Measurements from ENCODE around the gene GALNT14. TPM values are rescaled to one million over a fixed set of nuclear protein-coding genes. Genes with fewer than 3 reads are reported as not detected.

The GALNT14 gene
- total RNA-seq, 1 donor from 2014 or later, result 2.1 TPM

GRCh38 chr2:31176742-31177141 is 38.5 kb upstream of the GALNT14 start:
- Histone ChIP-seq H3K4me3 (ENCODE audit: insufficient read depth, low read depth, low read length) (no peak overlapping the region), H3K9me3 (ENCODE audit: insufficient read depth, low read depth, low read length) (no peaks in the 10 kb centered on the region), H3K4me1 (ENCODE audit: insufficient read depth, low read length) (no peaks in the 10 kb centered on the region), H4K20me1 (ENCODE audit: insufficient read depth, low read length) (no peaks in the 10 kb centered on the region), H3K79me2 (ENCODE audit: insufficient read depth, low read length) (no peaks in the 10 kb centered on the region), H3K36me3 (ENCODE audit: insufficient read depth, low read length) (no peaks in the 10 kb centered on the region), H3K27ac (ENCODE audit: low read depth, low read length) (no peak overlapping the region), H3K27me3 (ENCODE audit: insufficient read depth, low read length) (peaks cover 4% of the 10 kb centered on the region), H3K4me2 (ENCODE audit: low read length) (no peak overlapping the region), H3K9ac (ENCODE audit: low read length) (no peak overlapping the region), H2AFZ (ENCODE audit: low read depth, low read length) (no peak overlapping the region)
- FAIRE-seq (no peak), DNase-seq (ENCODE audit: low read depth) (no peak)
- Mint-ChIP-seq H3K27ac (ENCODE audit: unreplicated experiment) (no peak overlapping the region), H3K9me3 (ENCODE audit: unreplicated experiment) (no peaks in the 10 kb centered on the region), H3K4me3 (ENCODE audit: unreplicated experiment) (no peak overlapping the region), H3K4me1 (ENCODE audit: low read depth, unreplicated experiment) (no peaks in the 10 kb centered on the region), H3K27me3 (ENCODE audit: low read depth, unreplicated experiment) (peaks cover 45% of the 10 kb centered on the region), H3K36me3 (ENCODE audit: low read depth, unreplicated experiment) (no peaks in the 10 kb centered on the region)
- no peak for TF ChIP-seq CTCF (IDR thresholded peaks at IDR 0.05; ENCODE audit: insufficient read depth, low read depth, low read length)

GRCh38 chr2:31171142-31171541 is 32.9 kb upstream of the GALNT14 start:
- DNase-seq (ENCODE audit: low read depth) (no peak), FAIRE-seq (no peak)
- Histone ChIP-seq H3K27ac (ENCODE audit: low read depth, low read length) (no peak overlapping the region), H3K4me1 (ENCODE audit: insufficient read depth, low read length) (no peaks in the 10 kb centered on the region), H2AFZ (ENCODE audit: low read depth, low read length) (no peak overlapping the region), H3K9me3 (ENCODE audit: insufficient read depth, low read depth, low read length) (no peaks in the 10 kb centered on the region), H3K36me3 (ENCODE audit: insufficient read depth, low read length) (no peaks in the 10 kb centered on the region), H3K4me2 (ENCODE audit: low read length) (no peak overlapping the region), H3K27me3 (ENCODE audit: insufficient read depth, low read length) (peaks cover 4% of the 10 kb centered on the region), H3K4me3 (ENCODE audit: insufficient read depth, low read depth, low read length) (no peak overlapping the region), H3K9ac (ENCODE audit: low read length) (no peak overlapping the region), H4K20me1 (ENCODE audit: insufficient read depth, low read length) (no peaks in the 10 kb centered on the region), H3K79me2 (ENCODE audit: insufficient read depth, low read length) (no peaks in the 10 kb centered on the region)
- Mint-ChIP-seq H3K36me3 (ENCODE audit: low read depth, unreplicated experiment) (no peaks in the 10 kb centered on the region), H3K9me3 (ENCODE audit: unreplicated experiment) (no peaks in the 10 kb centered on the region), H3K27me3 (ENCODE audit: low read depth, unreplicated experiment) (peaks cover 46% of the 10 kb centered on the region), H3K4me3 (ENCODE audit: unreplicated experiment) (no peak overlapping the region), H3K4me1 (ENCODE audit: low read depth, unreplicated experiment) (peaks cover 5% of the 10 kb centered on the region), H3K27ac (ENCODE audit: unreplicated experiment) (no peak overlapping the region)
- no peak for TF ChIP-seq CTCF (IDR thresholded peaks at IDR 0.05; ENCODE audit: insufficient read depth, low read depth, low read length)
- no peak for TF ChIP-seq EZH2 (IDR thresholded peaks at IDR 0.05; ENCODE audit: insufficient read depth, low read length)

GRCh38 chr2:31170071-31170698 is 31.9 kb upstream of the GALNT14 start:
- Histone ChIP-seq H3K27ac (ENCODE audit: low read depth, low read length) (no peak overlapping the region), H3K4me1 (ENCODE audit: insufficient read depth, low read length) (no peaks in the 10 kb centered on the region), H3K9me3 (ENCODE audit: insufficient read depth, low read depth, low read length) (no peaks in the 10 kb centered on the region), H3K27me3 (ENCODE audit: insufficient read depth, low read length) (peaks cover 4% of the 10 kb centered on the region), H3K9ac (ENCODE audit: low read length) (no peak overlapping the region), H3K36me3 (ENCODE audit: insufficient read depth, low read length) (no peaks in the 10 kb centered on the region), H2AFZ (ENCODE audit: low read depth, low read length) (no peak overlapping the region), H4K20me1 (ENCODE audit: insufficient read depth, low read length) (no peaks in the 10 kb centered on the region), H3K4me2 (ENCODE audit: low read length) (no peak overlapping the region), H3K4me3 (ENCODE audit: insufficient read depth, low read depth, low read length) (no peak overlapping the region), H3K79me2 (ENCODE audit: insufficient read depth, low read length) (no peaks in the 10 kb centered on the region)
- peak; percentile 39 for FAIRE-seq
- H3K27me3 Mint-ChIP-seq (ENCODE audit: low read depth, unreplicated experiment), result peaks cover 48% of the 10 kb centered on the region
- no peak overlapping the region for H3K4me3 Mint-ChIP-seq (ENCODE audit: unreplicated experiment)
- no peaks in the 10 kb centered on the region for H3K36me3 Mint-ChIP-seq (ENCODE audit: low read depth, unreplicated experiment)
- no peak overlapping the region for H3K27ac Mint-ChIP-seq (ENCODE audit: unreplicated experiment)
- H3K9me3 Mint-ChIP-seq (ENCODE audit: unreplicated experiment), result no peaks in the 10 kb centered on the region
- peak; percentile 89 for TF ChIP-seq CTCF (IDR thresholded peaks at IDR 0.05; ENCODE audit: insufficient read depth, low read depth, low read length)
- no peak for TF ChIP-seq EZH2 (IDR thresholded peaks at IDR 0.05; ENCODE audit: insufficient read depth, low read length)
- DNase-seq (ENCODE audit: low read depth), result peak; percentile 29
- peaks cover 5% of the 10 kb centered on the region for H3K4me1 Mint-ChIP-seq (ENCODE audit: low read depth, unreplicated experiment)
